Osteoblast (primary cell): ENCODE results near the gene ZCCHC14. TPM values are rescaled to one million over a fixed set of nuclear protein-coding genes. Genes with fewer than 3 reads are reported as not detected.
"Not testable (repeated sequence)": the region's sequence is repeated elsewhere in the genome, so short reads cannot be mapped to it uniquely, and the experiment has no call there.

Experiments
- DNase-seq: peaks from one replicate; pipeline ENCODE4 v3.0.0; 2011; ENCODE audit warnings: low spot score, mixed read lengths; ENCODE audit not compliant: insufficient read length; ENCODE audit errors: missing footprints
- H2AFZ ChIP-seq: 2 replicates; pipeline ENCODE4 v1.6.0; 2011; ENCODE audit warnings: mild to moderate bottlenecking, low read length
- H3K27ac ChIP-seq: 2 replicates; pipeline ENCODE4 v1.5.1; 2011; ENCODE audit warnings: mild to moderate bottlenecking, low read depth, low read length, moderate library complexity
- H3K27me3 ChIP-seq: 2 replicates; pipeline ENCODE4 v1.6.0; 2012; ENCODE audit warnings: mild to moderate bottlenecking, control low read depth, inconsistent platforms, low read length, moderate library complexity; ENCODE audit not compliant: insufficient read depth
- H3K36me3 ChIP-seq: 2 replicates; pipeline ENCODE4 v1.5.1; 2011; ENCODE audit warnings: mild to moderate bottlenecking, low read length, control low read depth, moderate library complexity; ENCODE audit not compliant: insufficient read depth
- H3K4me1 ChIP-seq: 2 replicates; pipeline ENCODE4 v1.5.1; 2011; ENCODE audit warnings: mild to moderate bottlenecking, low read length, control low read depth, moderate library complexity; ENCODE audit not compliant: insufficient read depth
- H3K4me2 ChIP-seq: 2 replicates; pipeline ENCODE4 v1.6.0; 2011; ENCODE audit warnings: mild to moderate bottlenecking, low read length; ENCODE audit not compliant: insufficient read depth
- H3K4me3 ChIP-seq: fragments of 200-600 bp; sonication (generic); 3 replicates; pipeline ENCODE4 v1.5.1; 2012; ENCODE audit warnings: mild to moderate bottlenecking, low read length, inconsistent platforms; ENCODE audit not compliant: insufficient read depth
- H3K79me2 ChIP-seq: 2 replicates; pipeline ENCODE4 v1.6.0; 2012; ENCODE audit warnings: mild to moderate bottlenecking, low read length, control low read depth, inconsistent platforms; ENCODE audit not compliant: insufficient read depth
- H3K9me3 ChIP-seq: 2 replicates; pipeline ENCODE4 v1.5.1; 2011; ENCODE audit warnings: low read depth, low read length, control low read depth
- H4K20me1 ChIP-seq: 2 replicates; pipeline ENCODE4 v1.6.0; 2012; ENCODE audit warnings: mild to moderate bottlenecking, low read length, control low read depth; ENCODE audit not compliant: insufficient read depth
- CTCF ChIP-seq: IDR thresholded peaks from 2 replicates; pipeline ENCODE4 v1.5.1; 2011; ENCODE audit warnings: mild to moderate bottlenecking, low read depth, low read length, moderate library complexity; ENCODE audit errors: extremely low read depth
- total RNA-seq: library from RNA; depleted of rRNA; stranded (reverse); fragments of >200 nt; gene quantifications from 2 replicates; pipeline ENCODE4 v1.2.3, GENCODE V29; 2012

ZCCHC14 gene
- total RNA-seq, 1 donor = 36.9 TPM

DNA sequence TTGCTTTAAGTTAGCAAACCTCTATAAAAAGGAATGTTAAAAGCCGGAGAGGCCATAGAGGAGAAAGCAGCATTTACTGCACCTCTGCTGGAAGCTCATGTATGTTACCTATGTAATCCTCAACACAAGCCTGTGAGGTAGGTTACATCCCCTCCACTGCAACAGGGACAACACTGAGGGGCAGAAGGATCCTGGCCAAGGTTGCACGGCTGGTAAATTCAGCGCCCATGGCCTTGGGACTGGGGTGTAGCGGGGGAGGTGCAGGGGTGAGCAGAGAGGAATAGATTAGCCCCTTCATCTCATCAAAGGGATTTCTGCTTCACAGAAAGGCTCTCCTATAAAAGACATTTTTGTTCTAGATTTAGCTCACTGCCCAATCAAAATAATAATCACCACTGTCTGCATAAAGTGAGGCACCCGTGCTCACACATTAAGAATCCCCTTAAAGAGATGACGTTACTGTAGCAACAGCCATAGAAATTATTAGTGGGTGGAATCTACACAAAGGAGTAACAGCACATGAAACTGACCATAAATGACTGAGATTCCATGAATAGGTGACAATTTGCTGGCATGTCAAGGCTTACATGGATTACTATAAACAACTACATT, 3.3 kb downstream of the ZCCHC14 start:
- H2AFZ ChIP-seq = no peak overlapping the region
- peak overlapping the region; percentile 79 for H3K4me2 ChIP-seq
- peak overlapping the region; percentile 72 for H3K4me3 ChIP-seq
- TF ChIP-seq CTCF = no peak
- H3K27me3 ChIP-seq = no peaks in the 10 kb centered on the region
- H4K20me1 ChIP-seq = peaks cover 53% of the 10 kb centered on the region
- peaks cover 73% of the 10 kb centered on the region for H3K79me2 ChIP-seq
- no peaks in the 10 kb centered on the region for H3K36me3 ChIP-seq
- DNase-seq = peak; percentile 62
- H3K27ac ChIP-seq = no peak overlapping the region
- peaks cover 37% of the 10 kb centered on the region for H3K4me1 ChIP-seq
- no peaks in the 10 kb centered on the region for H3K9me3 ChIP-seq

- H3K27me3 ChIP-seq, H3K36me3 ChIP-seq, H2AFZ ChIP-seq, DNase-seq, H3K4me3 ChIP-seq, H3K9me3 ChIP-seq, H3K27ac ChIP-seq: not testable (repeated sequence)
- Histone ChIP-seq H4K20me1 (peaks cover 56% of the 10 kb centered on the region), H3K4me1 (peaks cover 37% of the 10 kb centered on the region), H3K4me2 (peak overlapping the region; percentile 79), H3K79me2 (peaks cover 79% of the 10 kb centered on the region)
Observed at GRCh38 chr16:87488960-87489359, 3.9 kb downstream of the ZCCHC14 start.

DNA sequence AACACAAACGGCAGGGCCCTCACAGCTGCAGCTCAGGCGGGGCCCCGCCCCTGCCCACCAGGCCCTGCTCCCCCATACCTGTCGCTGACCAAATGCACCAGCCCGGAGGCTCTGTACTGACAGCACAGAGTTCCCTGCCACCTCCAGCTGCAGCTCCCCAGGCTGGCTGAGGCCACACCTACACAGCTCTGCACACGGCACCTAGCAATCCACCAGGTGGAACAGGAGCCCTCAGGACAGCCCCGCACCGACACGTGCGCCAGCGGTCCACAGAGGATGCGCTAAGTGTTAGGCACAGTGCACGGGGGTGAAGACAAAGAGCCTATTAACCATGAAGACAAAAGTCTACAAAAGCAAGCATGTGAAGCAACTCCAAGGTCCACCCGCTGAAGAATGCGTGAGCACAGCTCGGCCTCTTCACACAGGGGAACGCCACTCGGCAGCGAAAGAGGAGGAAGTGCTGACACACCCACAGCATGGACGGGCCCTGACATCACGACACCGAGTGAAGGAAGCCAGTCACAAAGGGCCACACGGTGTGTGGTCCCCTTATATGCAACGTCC, 5.4 kb downstream of the ZCCHC14 start:
- no peak overlapping the region for H3K27ac ChIP-seq
- H3K9me3 ChIP-seq = no peaks in the 10 kb centered on the region
- no peak overlapping the region for H2AFZ ChIP-seq
- H3K4me3 ChIP-seq = no peak overlapping the region
- peaks cover 90% of the 10 kb centered on the region for H3K79me2 ChIP-seq
- H3K36me3 ChIP-seq = no peaks in the 10 kb centered on the region
- peaks cover 60% of the 10 kb centered on the region for H4K20me1 ChIP-seq
- no peak for TF ChIP-seq CTCF
- no peak overlapping the region for H3K4me2 ChIP-seq
- no peak for DNase-seq
- peaks cover 34% of the 10 kb centered on the region for H3K4me1 ChIP-seq
- H3K27me3 ChIP-seq = no peaks in the 10 kb centered on the region

DNA sequence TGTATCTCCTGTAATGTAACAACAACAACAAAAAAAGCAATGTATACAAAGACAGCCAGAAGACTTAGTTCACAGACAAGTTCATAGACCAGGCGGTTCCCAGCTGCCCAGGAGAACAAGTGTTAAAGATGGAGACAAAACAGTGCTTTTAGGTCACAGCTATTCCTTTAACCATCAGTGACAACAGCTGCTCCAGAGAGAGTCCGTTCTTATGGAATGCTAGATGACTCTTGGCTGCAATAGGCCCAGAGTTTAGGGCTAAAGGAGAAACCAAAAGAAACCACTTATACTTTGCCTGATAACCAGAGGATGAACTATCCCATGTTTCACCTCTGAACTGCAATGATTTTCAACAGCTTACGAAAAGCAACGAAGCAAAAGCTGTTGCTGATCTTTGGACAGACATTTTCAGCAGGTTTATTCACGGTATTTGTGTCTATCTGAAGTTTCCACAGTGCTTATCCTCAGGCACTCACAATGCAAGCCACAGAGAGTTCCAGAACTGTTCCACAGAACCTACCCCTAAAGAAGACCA, 6.0 kb downstream of the ZCCHC14 start:
- H3K4me3 ChIP-seq = no peak overlapping the region
- H3K27ac ChIP-seq = no peak overlapping the region
- no peak for TF ChIP-seq CTCF

More for the DNA sequence above, 6.0 kb downstream of the ZCCHC14 start:
- Histone ChIP-seq H3K27me3 (no peaks in the 10 kb centered on the region), H4K20me1 (peaks cover 58% of the 10 kb centered on the region), H3K36me3 (no peaks in the 10 kb centered on the region), H3K9me3 (no peaks in the 10 kb centered on the region), H3K4me1 (peaks cover 34% of the 10 kb centered on the region), H2AFZ (no peak overlapping the region), H3K4me2 (no peak overlapping the region), H3K79me2 (peaks cover 95% of the 10 kb centered on the region)
- DNase-seq = no peak
